Ectodermal cell (in vitro differentiated cells): ENCODE data around the gene SIX4. TPM values are rescaled to one million over a fixed set of nuclear protein-coding genes. Genes with fewer than 3 reads are reported as not detected.
A peak's percentile ranks its signal among the peaks of the same experiment; 100 is the strongest.

Source experiments
- H3K27ac ChIP-seq: 2 replicates; pipeline ENCODE4 v1.7.0; 2013; ENCODE audit warnings: mild to moderate bottlenecking, low read depth, low read length; ENCODE audit not compliant: insufficient read depth, poor library complexity, severe bottlenecking
- H3K27me3 ChIP-seq: 2 replicates; pipeline ENCODE4 v1.7.0; 2013; ENCODE audit warnings: mild to moderate bottlenecking, low read length; ENCODE audit not compliant: insufficient read depth, control insufficient read depth, poor library complexity, severe bottlenecking
- H3K36me3 ChIP-seq: one replicate; pipeline ENCODE4 v1.7.0; 2013; ENCODE audit warnings: low read length; ENCODE audit not compliant: control insufficient read depth, insufficient read depth
- H3K4me1 ChIP-seq: one replicate; pipeline ENCODE4 v1.7.0; 2013; ENCODE audit warnings: low read length; ENCODE audit not compliant: control insufficient read depth, insufficient read depth
- H3K4me3 ChIP-seq: 2 replicates; pipeline ENCODE4 v1.7.0; 2013; ENCODE audit warnings: low read depth, low read length, control low read depth; ENCODE audit not compliant: insufficient read depth
- H3K9me3 ChIP-seq: 2 replicates; pipeline ENCODE4 v1.7.0; 2013; ENCODE audit warnings: mild to moderate bottlenecking, low read length, moderate library complexity; ENCODE audit not compliant: control insufficient read depth
- WGBS, 2 experiments: methylation state at CpG; one replicate each; pipeline ENCODE4 v1.1.7; 2013; ENCODE audit warnings: missing lambda C conversion rate in 2 of 2; 5-methylcytosine and 5-hydroxymethylcytosine counted together
- polyA plus RNA-seq, 4 experiments: library from polyadenylated mRNA; stranded (reverse); fragments of 50-300 nt; gene quantifications; one replicate each; pipeline ENCODE4 v1.2.3, GENCODE V29; 2013

SIX4 gene
- 24.6 TPM for polyA plus RNA-seq (2013, experiment 1 of 4)
- polyA plus RNA-seq (2013, experiment 2 of 4), result 21.8 TPM
- polyA plus RNA-seq (2013, experiment 3 of 4), result 21.1 TPM
- 19.4 TPM for polyA plus RNA-seq (2013, experiment 4 of 4)

DNA sequence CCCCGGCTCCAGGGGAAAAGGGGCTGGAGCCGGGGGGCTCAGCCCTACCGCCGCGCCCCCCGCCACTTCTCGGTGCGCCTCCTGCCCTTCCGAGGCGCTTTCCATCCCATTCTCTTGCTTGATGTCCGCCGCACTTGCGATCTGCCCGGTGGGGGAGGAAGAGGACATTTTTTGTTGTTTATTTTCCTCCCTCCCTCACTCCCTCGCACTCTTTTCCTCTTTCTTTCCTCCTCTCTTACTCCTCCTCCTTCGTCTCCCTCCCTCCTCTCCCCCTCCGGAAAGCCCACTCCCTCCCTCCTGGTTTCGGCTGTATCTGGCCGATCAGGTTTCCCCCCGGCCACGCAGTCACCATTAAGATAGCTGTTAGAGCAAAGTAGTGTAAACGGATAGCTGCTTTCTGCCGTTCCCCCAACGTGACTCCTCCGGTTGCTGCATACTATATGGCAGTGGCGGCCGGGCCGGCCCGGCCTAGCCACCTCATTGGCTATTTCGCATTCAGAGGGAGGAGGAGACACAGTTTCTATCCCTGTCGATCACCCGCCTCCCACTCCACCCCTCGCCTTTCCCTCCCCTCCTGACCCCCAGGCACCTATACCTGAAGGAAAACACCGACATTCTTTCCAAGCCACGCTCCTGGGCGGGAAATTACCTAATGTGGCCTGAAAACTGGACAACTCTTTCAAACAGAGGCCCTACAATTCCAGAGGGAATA, at the start of gene SIX4:
Gene SIX4, minus strand, starts transcription at position 445 of the 712 bp plus-strand sequence. Its CDS starts 277 bp downstream, at position 168.
- H3K27ac ChIP-seq, result peak within 1 kb of the TSS; percentile 82
- H3K9me3 ChIP-seq, result no peaks in the 10 kb centered on the region
- H3K4me1 ChIP-seq, result peaks cover 17% of the 10 kb centered on the region
- H3K4me3 ChIP-seq, result peak within 1 kb of the TSS; percentile 54
- H3K36me3 ChIP-seq, result peaks cover 7% of the 10 kb centered on the region
- 0% methylated on average over 32 to 36 of the region's 36 CpGs for WGBS, 2 experiments
- H3K27me3 ChIP-seq, result no peaks in the 10 kb centered on the region

DNA sequence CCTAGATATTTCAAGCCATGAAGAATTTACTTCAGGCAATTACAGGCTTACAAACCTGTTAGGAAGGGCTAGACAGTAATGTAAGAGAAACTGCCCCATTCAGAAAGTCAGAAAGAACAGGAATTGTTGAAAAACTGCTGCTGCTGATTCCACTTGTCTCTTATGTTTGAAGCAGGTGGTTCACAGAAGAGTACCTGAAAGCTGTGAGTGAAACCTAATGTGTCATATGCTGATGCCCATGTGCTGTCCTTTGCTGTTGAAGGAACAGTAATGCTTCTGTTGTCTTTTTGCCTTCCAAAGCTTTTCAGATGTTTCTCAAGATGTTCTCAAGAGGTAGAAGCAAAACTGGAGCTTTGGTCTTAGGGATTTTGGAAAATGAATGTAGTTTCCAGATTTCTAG, 49.4 kb upstream of the SIX4 start:
- Histone ChIP-seq H3K4me1 (no peaks in the 10 kb centered on the region), H3K36me3 (no peaks in the 10 kb centered on the region), H3K27me3 (no peaks in the 10 kb centered on the region), H3K27ac (no peak overlapping the region), H3K4me3 (no peak overlapping the region), H3K9me3 (no peaks in the 10 kb centered on the region)

DNA sequence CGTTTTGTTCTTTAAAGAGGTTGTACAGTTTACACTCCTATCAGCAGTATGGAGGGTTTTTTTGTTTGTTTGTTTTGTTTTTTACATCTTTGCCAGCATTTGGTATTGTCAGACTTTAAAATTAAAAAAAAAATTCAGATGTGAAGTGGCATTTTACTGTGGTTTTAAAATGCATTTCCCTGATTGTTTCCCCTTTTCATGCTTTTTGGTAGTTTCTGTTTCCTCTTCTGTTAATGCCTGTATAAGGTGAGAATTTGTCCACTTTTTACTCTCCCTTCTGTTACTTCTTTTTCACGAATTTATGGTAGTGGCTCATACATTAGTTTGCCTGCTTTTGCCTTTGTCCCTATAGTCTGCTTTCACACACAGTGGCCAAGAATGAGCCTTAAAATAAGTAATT, 47.0 kb upstream of the SIX4 start:
- Histone ChIP-seq H3K9me3 (no peaks in the 10 kb centered on the region), H3K4me3 (no peak overlapping the region), H3K27me3 (no peaks in the 10 kb centered on the region), H3K27ac (no peak overlapping the region), H3K36me3 (no peaks in the 10 kb centered on the region), H3K4me1 (no peaks in the 10 kb centered on the region)
- 50% methylated on average over 2 of the region's 2 CpGs for WGBS, 2 experiments

DNA sequence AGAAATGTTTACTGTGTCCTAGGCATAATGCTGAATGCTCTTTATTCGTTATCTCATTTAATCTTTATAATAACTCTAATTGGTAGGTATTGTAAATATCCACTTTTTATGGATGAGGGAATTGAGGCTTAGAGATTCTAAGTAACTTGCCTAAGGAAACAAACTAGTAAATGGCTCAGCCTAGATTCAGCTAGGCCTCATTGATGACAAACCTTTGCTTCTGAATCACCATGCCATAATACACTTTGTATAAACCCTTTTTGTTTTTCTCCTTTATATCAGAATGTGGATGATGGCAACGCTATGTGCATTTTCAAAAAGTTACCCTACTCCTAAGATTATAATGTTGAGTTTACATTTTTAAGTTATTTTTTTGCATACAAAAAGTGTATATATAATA, 44.5 kb upstream of the SIX4 start:
- no peaks in the 10 kb centered on the region for H3K36me3 ChIP-seq
- WGBS, 2 experiments, result no CpG with 5 or more reads among the region's 2 CpGs
- H3K4me1 ChIP-seq, result no peaks in the 10 kb centered on the region
- no peaks in the 10 kb centered on the region for H3K9me3 ChIP-seq
- no peaks in the 10 kb centered on the region for H3K27me3 ChIP-seq
- H3K4me3 ChIP-seq, result no peak overlapping the region
- no peak overlapping the region for H3K27ac ChIP-seq

DNA sequence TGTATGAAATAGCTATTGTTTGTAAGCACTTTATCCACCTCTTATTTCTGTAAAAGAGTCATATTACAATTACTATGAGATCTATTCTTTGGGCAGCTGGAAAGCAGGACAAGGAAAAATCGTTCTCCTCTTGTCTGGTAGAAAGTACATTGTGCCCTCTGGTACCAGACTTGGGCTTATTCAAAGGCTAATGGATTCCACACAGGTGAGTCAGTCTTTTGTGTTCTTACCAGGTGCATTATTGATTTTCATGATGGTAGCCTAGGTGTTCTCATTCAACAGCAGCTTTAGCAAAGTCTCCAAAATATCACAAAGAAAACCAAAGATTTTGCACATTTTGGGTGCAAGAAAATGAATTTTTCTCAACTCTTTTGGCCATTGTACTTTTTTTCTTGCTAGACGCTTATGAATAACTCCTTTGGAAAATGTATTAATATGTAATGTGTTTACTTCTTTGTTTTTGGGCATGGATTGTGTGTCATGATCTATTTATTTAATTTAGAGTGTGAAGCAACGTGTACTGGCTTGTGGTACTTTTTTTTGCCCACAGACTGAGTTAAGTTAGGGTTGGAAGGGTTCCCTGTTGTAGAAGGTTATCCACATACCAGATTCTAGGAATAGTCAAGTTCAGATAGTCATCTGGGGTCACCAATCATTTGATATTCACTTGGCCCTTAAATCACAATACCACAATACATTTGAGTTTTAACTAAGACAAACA, 36.7 kb upstream of the SIX4 start:
- WGBS, 2 experiments, result 47 to 58% methylated on average over 3 of the region's 3 CpGs
- Histone ChIP-seq H3K36me3 (no peaks in the 10 kb centered on the region), H3K4me3 (no peak overlapping the region), H3K4me1 (no peaks in the 10 kb centered on the region), H3K27me3 (no peaks in the 10 kb centered on the region), H3K9me3 (no peaks in the 10 kb centered on the region), H3K27ac (no peak overlapping the region)

DNA sequence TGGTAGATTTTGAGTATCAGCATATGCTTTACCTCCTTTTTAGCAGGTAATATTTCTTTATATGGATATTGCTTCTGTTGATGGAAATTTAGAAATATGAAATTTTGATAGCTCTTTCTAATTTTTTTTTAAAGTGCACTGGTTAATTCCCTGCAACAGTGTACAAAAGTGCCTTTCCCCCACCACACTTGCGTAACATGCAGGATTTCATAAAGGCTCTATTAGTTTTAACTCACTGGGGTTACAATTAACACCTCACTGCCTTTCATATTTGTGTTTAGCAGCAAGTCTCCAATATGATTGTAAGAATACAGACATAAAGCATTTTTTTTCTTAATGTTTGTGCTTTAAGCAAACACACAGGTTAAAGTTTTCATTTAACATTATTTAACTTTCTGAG, 36.1 kb upstream of the SIX4 start:
- Histone ChIP-seq H3K27ac (no peak overlapping the region), H3K9me3 (no peaks in the 10 kb centered on the region), H3K4me1 (no peaks in the 10 kb centered on the region), H3K27me3 (no peaks in the 10 kb centered on the region), H3K36me3 (no peaks in the 10 kb centered on the region), H3K4me3 (no peak overlapping the region)
- 94 to 100% methylated on average over 1 of the region's 1 CpG for WGBS, 2 experiments

DNA sequence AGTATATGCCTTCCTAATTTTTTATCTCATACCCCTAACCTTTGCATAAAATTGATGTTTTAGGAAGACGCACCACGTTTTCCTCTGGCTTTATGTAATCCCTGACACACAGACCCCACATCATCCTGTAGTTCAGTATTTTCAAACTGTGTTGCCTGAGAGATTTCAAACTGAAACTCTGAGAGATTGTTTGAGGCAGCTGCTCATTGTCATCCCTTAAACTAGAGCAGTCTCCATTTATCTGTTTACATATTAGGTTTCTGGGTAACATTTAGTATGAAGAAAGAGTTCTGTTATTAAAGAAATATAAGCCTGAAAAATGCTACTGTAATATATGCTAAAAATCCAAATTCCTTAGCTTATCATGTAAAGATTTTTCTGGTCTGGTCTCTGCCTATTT, 34.7 kb upstream of the SIX4 start:
- Histone ChIP-seq H3K27ac (no peak overlapping the region), H3K27me3 (no peaks in the 10 kb centered on the region), H3K9me3 (no peaks in the 10 kb centered on the region), H3K4me1 (no peaks in the 10 kb centered on the region), H3K36me3 (no peaks in the 10 kb centered on the region), H3K4me3 (no peak overlapping the region)
- WGBS, 2 experiments, result 73 to 92% methylated on average over 2 of the region's 2 CpGs

DNA sequence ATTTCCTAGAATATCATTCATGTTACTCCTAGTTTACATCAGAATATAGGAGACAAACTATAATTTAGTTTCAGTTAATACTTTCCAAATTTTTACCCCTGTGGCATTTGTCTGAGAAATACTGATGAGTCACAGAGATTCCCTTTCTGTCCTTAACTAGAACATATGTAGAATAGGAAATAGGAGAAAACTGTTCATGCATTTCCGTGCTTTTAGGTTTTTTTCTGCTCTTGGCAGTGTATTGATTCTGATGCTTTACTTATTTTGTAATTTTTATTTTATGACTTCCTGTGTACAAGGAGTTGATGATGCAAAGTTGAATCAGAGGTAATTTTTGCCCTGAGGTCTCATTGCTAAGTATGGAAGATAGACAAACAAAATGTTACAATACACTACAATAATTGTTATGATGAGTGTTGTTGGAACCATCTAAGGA, 33.4 kb upstream of the SIX4 start:
- no peaks in the 10 kb centered on the region for H3K27me3 ChIP-seq
- H3K4me3 ChIP-seq, result no peak overlapping the region
- H3K27ac ChIP-seq, result no peak overlapping the region
- 95 to 100% methylated on average over 1 of the region's 1 CpG for WGBS, 2 experiments
- no peaks in the 10 kb centered on the region for H3K9me3 ChIP-seq
- H3K4me1 ChIP-seq, result no peaks in the 10 kb centered on the region
- no peaks in the 10 kb centered on the region for H3K36me3 ChIP-seq

DNA sequence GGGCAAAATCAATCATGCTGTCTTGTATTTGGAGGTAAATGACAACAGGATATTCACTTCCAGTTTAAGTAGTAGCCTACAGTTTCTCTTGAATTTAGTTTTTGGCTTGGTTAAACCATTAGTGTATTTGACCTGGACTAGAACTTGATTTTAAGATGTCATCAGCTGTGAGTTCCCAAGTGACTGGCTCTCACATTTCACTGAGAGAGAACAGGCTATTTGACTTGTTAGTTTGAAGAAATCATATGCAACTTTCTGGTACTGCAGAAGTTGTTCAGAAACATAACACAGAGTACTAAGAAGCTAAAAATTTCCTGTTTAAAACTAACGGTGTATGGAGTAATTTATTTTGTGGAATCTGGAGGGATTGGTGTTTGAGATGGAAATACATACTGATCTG, 32.7 kb upstream of the SIX4 start:
- no peaks in the 10 kb centered on the region for H3K36me3 ChIP-seq
- 100% methylated on average over 1 of the region's 1 CpG for WGBS, 2 experiments
- H3K4me1 ChIP-seq, result no peaks in the 10 kb centered on the region
- H3K27ac ChIP-seq, result no peak overlapping the region
- no peak overlapping the region for H3K4me3 ChIP-seq
- no peaks in the 10 kb centered on the region for H3K27me3 ChIP-seq
- no peaks in the 10 kb centered on the region for H3K9me3 ChIP-seq

DNA sequence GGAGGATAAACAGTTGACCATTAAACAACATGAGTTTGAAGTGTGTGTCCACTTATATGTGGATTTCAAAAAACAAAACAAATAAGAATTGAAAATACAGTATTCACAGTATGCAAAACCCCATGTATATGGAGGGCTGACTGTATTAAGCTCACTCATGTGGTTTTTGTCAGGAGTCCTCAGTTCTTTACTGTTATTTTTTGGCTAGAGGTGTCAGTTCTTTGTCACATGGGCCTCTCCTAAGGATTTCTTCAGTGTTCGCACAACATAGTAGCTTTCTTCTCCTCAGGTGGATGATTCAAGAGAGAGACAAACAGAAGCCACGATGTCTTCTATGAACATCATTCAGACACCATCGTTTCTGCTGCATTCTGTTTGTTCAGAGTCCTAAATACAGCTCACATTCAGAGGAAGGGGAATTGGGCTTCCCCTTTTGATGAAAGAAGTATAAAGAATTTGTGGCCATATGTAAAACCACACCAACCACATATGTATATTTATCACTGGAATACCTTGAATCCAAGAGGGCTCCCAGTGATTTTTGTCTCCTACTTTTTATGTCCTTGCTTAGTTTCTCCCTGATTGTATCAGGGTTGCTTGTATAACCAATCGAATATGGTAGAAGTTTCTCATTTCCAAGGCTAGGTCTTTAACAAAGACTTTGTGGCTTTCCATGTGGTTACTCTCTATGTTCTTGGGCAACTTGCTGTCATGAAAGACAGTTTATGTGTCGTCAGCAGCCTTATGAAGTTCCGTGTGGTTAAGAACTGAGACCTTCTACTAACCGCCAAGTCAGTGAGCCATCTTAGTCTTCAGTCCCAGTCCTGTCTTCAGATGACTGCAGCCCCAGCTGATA, 29.3 kb upstream of the SIX4 start:
- Histone ChIP-seq H3K9me3 (no peaks in the 10 kb centered on the region), H3K36me3 (no peaks in the 10 kb centered on the region), H3K27me3 (no peaks in the 10 kb centered on the region), H3K27ac (no peak overlapping the region), H3K4me1 (no peaks in the 10 kb centered on the region), H3K4me3 (no peak overlapping the region)
- 96% methylated on average over 7 of the region's 7 CpGs for WGBS, 2 experiments
